K562 (cell line): ENCODE measurements around the gene NUP62. TPM values are rescaled to one million over a fixed set of nuclear protein-coding genes. Genes with fewer than 3 reads are reported as not detected.

Source experiments
- MAZ ChIP-seq, 2 experiments: fragments of 450-650 bp in 1 of 2; sonication (generic) in 1 of 2; formaldehyde crosslinking; IDR thresholded peaks in 1 of 2; conservative IDR thresholded peaks in 1 of 2; 2 replicates each; pipeline versions ENCODE4 v1.4.0 to v1.5.0; 2020; ENCODE audit warnings: mild to moderate bottlenecking in 1 of 2, missing genetic modification reagents in 1 of 2
- PTBP1 ChIP-seq: fragments of 200-400 bp; formaldehyde crosslinking; IDR thresholded peaks from 2 replicates; pipeline ENCODE4 v1.6.1; 2017; ENCODE audit warnings: low read depth, low read length
- RB1 ChIP-seq: fragments of 450-650 bp; IDR thresholded peaks from 2 replicates; pipeline ENCODE4 v1.6.1; 2017; ENCODE audit warnings: low read depth, mild to moderate bottlenecking
- SETDB1 ChIP-seq: IDR thresholded peaks from one replicate; pipeline ENCODE4 v1.6.1; 2012; ENCODE audit warnings: low read length, control low read depth, inconsistent platforms
- SOX6 ChIP-seq: fragments of 450-650 bp; IDR thresholded peaks from 2 replicates; pipeline ENCODE4 v1.6.1; 2014; ENCODE audit warnings: mild to moderate bottlenecking
- TARDBP ChIP-seq: fragments of 450-650 bp; IDR thresholded peaks from 2 replicates; pipeline ENCODE4 v1.6.1; 2016
- TOE1 ChIP-seq, 2 experiments: fragments of 450-650 bp in 1 of 2; sonication (generic) in 1 of 2; formaldehyde crosslinking in 1 of 2; IDR thresholded peaks; 2 replicates each; pipeline versions ENCODE4 v1.7.1 to v1.8.0; 2016 to 2022; ENCODE audit warnings: borderline replicate concordance in 2 of 2, mild to moderate bottlenecking in 2 of 2, antibody characterized with exemption in 1 of 2, inconsistent platforms in 1 of 2, low read depth in 1 of 2, missing genetic modification reagents in 1 of 2, moderate library complexity in 1 of 2
- ZFP36 ChIP-seq: fragments of 150-350 bp; IDR thresholded peaks from 2 replicates; pipeline ENCODE4 v1.6.1; 2018; ENCODE audit warnings: low read length, low read depth; ENCODE audit not compliant: partially characterized antibody
- ZKSCAN1 ChIP-seq: fragments of 150-350 bp; IDR thresholded peaks from 2 replicates; pipeline ENCODE4 v1.6.1; 2016; ENCODE audit warnings: low read depth, low read length
- ZNF224 ChIP-seq: sonication (generic); formaldehyde crosslinking; IDR thresholded peaks from 2 replicates; pipeline ENCODE4 v1.8.0; 2022; ENCODE audit warnings: mild to moderate bottlenecking, missing genetic modification reagents
- polyA plus RNA-seq, 8 experiments: library from polyadenylated mRNA; depleted of rRNA in 4 of 8; stranded (reverse) in 5 of 8; unstranded in 3 of 8; fragments of >200 nt; fragmentation: Nextera tagmentation in 2 of 8; fragmentation: Illumina TruSeq in 1 of 8; extraction: Ambion mirVana in 2 of 8; extraction: Trizol in 1 of 8; gene quantifications; 2 replicates each; pipeline versions ENCODE4 v1.2.1 to v1.2.3, GENCODE V29; 2011 to 2014; ENCODE audit warnings: inconsistent platforms in 1 of 8, missing spikeins in 1 of 8
- total RNA-seq, 7 experiments: library from RNA; depleted of rRNA in 6 of 7; stranded (reverse); fragments of >200 nt in 6 of 7; fragmentation: Illumina TruSeq in 2 of 7; extraction: Trizol in 2 of 7; gene quantifications; 2 replicates each; pipeline versions ENCODE4 v1.2.1 to v1.2.3, GENCODE V29; 2011 to 2021; ENCODE audit warnings: low replicate concordance in 1 of 7
- TF ChIP-seq, protein P1 (sequence below): sonication (generic); formaldehyde crosslinking; IDR thresholded peaks from 2 replicates; pipeline ENCODE4 v1.8.1; 2023; ENCODE audit warnings: mild to moderate bottlenecking, missing genetic modification reagents
- TF ChIP-seq, protein P2 (sequence below), 2 experiments: fragments of 450-650 bp; conservative IDR thresholded peaks; 2 replicates each; pipeline ENCODE4 v1.6.1; 2017; ENCODE audit warnings: mild to moderate bottlenecking in 2 of 2, moderate library complexity in 2 of 2
- TF ChIP-seq, protein P3 (sequence below), 3 experiments: fragments of 200-800 bp in 1 of 3; fragments of 250-450 bp in 1 of 3; fragments of 450-650 bp in 1 of 3; sonication (Bioruptor Pico) in 1 of 3; sonication (Bioruptor generic) in 1 of 3; formaldehyde crosslinking in 1 of 3; IDR thresholded peaks; 2 replicates each; pipeline versions ENCODE4 v1.6.1 to v1.8.0; 2016 to 2022; ENCODE audit warnings: mild to moderate bottlenecking in 2 of 3, missing genetic modification characterization in 2 of 3, missing compliant biosample characterization in 1 of 3, moderate library complexity in 1 of 3
- TF ChIP-seq, protein P4 (sequence below): fragments of 250-450 bp; sonication (Bioruptor Pico); IDR thresholded peaks from 2 replicates; pipeline ENCODE4 v1.8.0; 2022; ENCODE audit warnings: inconsistent platforms, mild to moderate bottlenecking, moderate library complexity, borderline replicate concordance
- TF ChIP-seq, protein P5 (sequence below): fragments of 450-650 bp; formaldehyde crosslinking; IDR thresholded peaks from 2 replicates; pipeline ENCODE4 v1.4.0; 2022; ENCODE audit warnings: missing genetic modification characterization

NUP62 gene
- total and polyA plus RNA-seq, 9 of the 15 experiments (the other 6 are each of a cell fraction or from before 2014, with no cell fraction given), result 16.9 to 109 (median 66.0) TPM

DNA sequence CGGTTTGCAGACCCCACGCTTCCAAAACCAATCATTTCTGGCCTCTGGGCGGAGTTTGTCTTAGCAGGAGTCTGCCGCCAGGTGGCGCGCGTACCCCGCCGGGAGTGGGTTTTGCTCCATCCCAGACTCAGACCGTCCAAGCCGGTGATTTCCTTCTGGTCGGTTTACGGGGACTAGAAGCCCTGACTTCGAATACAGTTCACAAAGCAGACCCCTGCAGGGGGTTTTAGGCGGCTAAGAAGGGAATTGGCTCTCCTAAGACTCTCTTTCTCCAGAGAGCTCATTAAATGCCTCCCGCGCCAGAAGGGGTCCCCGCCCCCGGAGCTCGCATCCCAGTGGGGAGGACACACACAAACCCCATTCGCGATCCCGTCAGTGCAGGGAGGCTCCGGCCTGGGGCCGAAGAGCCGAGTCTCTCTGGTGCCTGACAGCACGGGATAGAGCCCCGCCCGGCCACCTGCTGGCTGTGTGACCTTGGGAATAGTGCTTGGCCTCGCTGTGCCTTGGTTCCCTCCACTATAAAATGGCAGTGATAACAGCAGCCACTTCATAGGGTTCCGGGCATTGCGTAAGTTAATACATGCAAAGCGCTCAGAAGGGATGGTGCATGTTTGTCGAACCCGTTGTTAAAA is 8.6 kb upstream of the NUP62 start (continued):
- TF ChIP-seq, protein P1, sequence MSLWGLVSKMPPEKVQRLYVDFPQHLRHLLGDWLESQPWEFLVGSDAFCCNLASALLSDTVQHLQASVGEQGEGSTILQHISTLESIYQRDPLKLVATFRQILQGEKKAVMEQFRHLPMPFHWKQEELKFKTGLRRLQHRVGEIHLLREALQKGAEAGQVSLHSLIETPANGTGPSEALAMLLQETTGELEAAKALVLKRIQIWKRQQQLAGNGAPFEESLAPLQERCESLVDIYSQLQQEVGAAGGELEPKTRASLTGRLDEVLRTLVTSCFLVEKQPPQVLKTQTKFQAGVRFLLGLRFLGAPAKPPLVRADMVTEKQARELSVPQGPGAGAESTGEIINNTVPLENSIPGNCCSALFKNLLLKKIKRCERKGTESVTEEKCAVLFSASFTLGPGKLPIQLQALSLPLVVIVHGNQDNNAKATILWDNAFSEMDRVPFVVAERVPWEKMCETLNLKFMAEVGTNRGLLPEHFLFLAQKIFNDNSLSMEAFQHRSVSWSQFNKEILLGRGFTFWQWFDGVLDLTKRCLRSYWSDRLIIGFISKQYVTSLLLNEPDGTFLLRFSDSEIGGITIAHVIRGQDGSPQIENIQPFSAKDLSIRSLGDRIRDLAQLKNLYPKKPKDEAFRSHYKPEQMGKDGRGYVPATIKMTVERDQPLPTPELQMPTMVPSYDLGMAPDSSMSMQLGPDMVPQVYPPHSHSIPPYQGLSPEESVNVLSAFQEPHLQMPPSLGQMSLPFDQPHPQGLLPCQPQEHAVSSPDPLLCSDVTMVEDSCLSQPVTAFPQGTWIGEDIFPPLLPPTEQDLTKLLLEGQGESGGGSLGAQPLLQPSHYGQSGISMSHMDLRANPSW (CRISPR knock-in tag), result peak; percentile 16; the same call in 1 of the 2 replicates
- TF ChIP-seq MAZ (CRISPR knock-in tag; conservative IDR thresholded peaks at IDR 0.05 in 1 of 2, IDR thresholded peaks at IDR 0.05 in 1 of 2), result 0 out of 4 replicates have a peak, but pooled peaks of 1 of the 2 experiments have one; percentile 21
- TF ChIP-seq, protein P2, sequence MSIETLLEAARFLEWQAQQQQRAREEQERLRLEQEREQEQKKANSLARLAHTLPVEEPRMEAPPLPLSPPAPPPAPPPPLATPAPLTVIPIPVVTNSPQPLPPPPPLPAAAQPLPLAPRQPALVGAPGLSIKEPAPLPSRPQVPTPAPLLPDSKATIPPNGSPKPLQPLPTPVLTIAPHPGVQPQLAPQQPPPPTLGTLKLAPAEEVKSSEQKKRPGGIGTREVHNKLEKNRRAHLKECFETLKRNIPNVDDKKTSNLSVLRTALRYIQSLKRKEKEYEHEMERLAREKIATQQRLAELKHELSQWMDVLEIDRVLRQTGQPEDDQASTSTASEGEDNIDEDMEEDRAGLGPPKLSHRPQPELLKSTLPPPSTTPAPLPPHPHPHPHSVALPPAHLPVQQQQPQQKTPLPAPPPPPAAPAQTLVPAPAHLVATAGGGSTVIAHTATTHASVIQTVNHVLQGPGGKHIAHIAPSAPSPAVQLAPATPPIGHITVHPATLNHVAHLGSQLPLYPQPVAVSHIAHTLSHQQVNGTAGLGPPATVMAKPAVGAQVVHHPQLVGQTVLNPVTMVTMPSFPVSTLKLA (conservative IDR thresholded peaks at IDR 0.05), result 0 out of 4 replicates have a peak, but pooled peaks of 1 of the 2 experiments have one; percentile 30
- 0 out of 2 replicates have a peak, but pooled peaks have one; percentile 15 for TF ChIP-seq ZKSCAN1
- TF ChIP-seq PTBP1, result 0 out of 2 replicates have a peak, but pooled peaks have one; percentile 59
- TF ChIP-seq, protein P3, sequence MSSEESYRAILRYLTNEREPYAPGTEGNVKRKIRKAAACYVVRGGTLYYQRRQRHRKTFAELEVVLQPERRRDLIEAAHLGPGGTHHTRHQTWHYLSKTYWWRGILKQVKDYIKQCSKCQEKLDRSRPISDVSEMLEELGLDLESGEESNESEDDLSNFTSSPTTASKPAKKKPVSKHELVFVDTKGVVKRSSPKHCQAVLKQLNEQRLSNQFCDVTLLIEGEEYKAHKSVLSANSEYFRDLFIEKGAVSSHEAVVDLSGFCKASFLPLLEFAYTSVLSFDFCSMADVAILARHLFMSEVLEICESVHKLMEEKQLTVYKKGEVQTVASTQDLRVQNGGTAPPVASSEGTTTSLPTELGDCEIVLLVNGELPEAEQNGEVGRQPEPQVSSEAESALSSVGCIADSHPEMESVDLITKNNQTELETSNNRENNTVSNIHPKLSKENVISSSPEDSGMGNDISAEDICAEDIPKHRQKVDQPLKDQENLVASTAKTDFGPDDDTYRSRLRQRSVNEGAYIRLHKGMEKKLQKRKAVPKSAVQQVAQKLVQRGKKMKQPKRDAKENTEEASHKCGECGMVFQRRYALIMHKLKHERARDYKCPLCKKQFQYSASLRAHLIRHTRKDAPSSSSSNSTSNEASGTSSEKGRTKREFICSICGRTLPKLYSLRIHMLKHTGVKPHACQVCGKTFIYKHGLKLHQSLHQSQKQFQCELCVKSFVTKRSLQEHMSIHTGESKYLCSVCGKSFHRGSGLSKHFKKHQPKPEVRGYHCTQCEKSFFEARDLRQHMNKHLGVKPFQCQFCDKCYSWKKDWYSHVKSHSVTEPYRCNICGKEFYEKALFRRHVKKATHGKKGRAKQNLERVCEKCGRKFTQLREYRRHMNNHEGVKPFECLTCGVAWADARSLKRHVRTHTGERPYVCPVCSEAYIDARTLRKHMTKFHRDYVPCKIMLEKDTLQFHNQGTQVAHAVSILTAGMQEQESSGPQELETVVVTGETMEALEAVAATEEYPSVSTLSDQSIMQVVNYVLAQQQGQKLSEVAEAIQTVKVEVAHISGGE (CRISPR knock-in tag; IDR thresholded peaks at IDR 0.05), result no peak
- 0 out of 2 replicates have a peak, but pooled peaks have one; percentile 0 for TF ChIP-seq SOX6
- no peak for TF ChIP-seq TOE1 (IDR thresholded peaks at IDR 0.05; ENCODE audit: borderline replicate concordance)
- no peak for TF ChIP-seq TOE1 (CRISPR knock-in tag; IDR thresholded peaks at IDR 0.05; ENCODE audit: borderline replicate concordance, low read depth)
- TF ChIP-seq, protein P4, sequence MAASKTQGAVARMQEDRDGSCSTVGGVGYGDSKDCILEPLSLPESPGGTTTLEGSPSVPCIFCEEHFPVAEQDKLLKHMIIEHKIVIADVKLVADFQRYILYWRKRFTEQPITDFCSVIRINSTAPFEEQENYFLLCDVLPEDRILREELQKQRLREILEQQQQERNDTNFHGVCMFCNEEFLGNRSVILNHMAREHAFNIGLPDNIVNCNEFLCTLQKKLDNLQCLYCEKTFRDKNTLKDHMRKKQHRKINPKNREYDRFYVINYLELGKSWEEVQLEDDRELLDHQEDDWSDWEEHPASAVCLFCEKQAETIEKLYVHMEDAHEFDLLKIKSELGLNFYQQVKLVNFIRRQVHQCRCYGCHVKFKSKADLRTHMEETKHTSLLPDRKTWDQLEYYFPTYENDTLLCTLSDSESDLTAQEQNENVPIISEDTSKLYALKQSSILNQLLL (CRISPR knock-in tag), result no peak
- TF ChIP-seq TARDBP, result 0 out of 2 replicates have a peak, but pooled peaks have one; percentile 29
- no peak for TF ChIP-seq SETDB1
- TF ChIP-seq RB1, result 0 out of 2 replicates have a peak, but pooled peaks have one; percentile 60
- peak; percentile 72 for TF ChIP-seq ZFP36
- no peak for TF ChIP-seq ZNF224 (CRISPR knock-in tag)
- TF ChIP-seq, protein P5, sequence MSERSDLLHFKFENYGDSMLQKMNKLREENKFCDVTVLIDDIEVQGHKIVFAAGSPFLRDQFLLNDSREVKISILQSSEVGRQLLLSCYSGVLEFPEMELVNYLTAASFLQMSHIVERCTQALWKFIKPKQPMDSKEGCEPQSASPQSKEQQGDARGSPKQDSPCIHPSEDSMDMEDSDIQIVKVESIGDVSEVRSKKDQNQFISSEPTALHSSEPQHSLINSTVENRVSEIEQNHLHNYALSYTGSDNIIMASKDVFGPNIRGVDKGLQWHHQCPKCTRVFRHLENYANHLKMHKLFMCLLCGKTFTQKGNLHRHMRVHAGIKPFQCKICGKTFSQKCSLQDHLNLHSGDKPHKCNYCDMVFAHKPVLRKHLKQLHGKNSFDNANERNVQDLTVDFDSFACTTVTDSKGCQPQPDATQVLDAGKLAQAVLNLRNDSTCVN (CRISPR knock-in tag), result no peak
